ENCODE data around the gene MAPK1IP1L.
A peak's percentile ranks its signal among the peaks of the same experiment; 100 is the strongest.

Gene MAPK1IP1L

DNA sequence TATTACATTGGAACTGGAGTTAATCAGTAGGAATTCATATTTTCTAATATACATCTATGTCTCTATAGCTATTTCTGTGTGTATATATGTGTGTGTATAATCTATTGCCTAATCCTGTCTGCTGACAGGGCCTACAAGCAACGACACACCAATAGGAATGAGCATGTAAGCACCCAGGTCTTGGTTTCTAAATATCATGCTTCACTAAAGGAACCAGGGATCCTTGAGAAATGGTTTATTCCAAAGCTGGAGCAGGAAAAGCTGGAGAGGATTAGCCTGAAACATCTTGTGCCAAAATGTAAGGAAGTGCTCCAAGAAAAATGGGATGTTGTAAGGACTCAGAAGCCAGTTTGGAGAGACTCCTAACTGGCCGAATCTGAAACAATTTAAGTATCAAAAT, 48.3 kb downstream of the MAPK1IP1L start:
- Mint-ChIP-seq H3K4me3 (no peak overlapping the region), H3K4me1 (peaks cover 57% of the 10 kb centered on the region), H3K36me3 (no peaks in the 10 kb centered on the region), H3K27me3 (no peaks in the 10 kb centered on the region), H3K27ac (no peak overlapping the region), H3K9me3 (no peaks in the 10 kb centered on the region)
- ATAC-seq: no peak

GRCh38 chr14:55101698-55102097, 50.3 kb downstream of the MAPK1IP1L start:
- Mint-ChIP-seq H3K27me3 (no peaks in the 10 kb centered on the region), H3K27ac (peak overlapping the region; percentile 86), H3K4me3 (no peak overlapping the region), H3K36me3 (no peaks in the 10 kb centered on the region), H3K4me1 (peaks cover 57% of the 10 kb centered on the region), H3K9me3 (no peaks in the 10 kb centered on the region)
- ATAC-seq: no peak

GRCh38 chr14:55102141-55102621, 50.7 kb downstream of the MAPK1IP1L start:
- Mint-ChIP-seq H3K27me3 (no peaks in the 10 kb centered on the region), H3K27ac (peak overlapping the region; percentile 86), H3K9me3 (no peaks in the 10 kb centered on the region), H3K36me3 (no peaks in the 10 kb centered on the region), H3K4me1 (peaks cover 52% of the 10 kb centered on the region), H3K4me3 (no peak overlapping the region)
- peak; percentile 88 for ATAC-seq

- Mint-ChIP-seq H3K4me3 (peak overlapping the region; percentile 39), H3K27ac (peak overlapping the region; percentile 86), H3K36me3 (no peaks in the 10 kb centered on the region), H3K4me1 (peaks cover 50% of the 10 kb centered on the region), H3K9me3 (no peaks in the 10 kb centered on the region), H3K27me3 (no peaks in the 10 kb centered on the region)
- peak; percentile 35 for ATAC-seq
Observed at GRCh38 chr14:55103005-55103640, 51.7 kb downstream of the MAPK1IP1L start.

DNA sequence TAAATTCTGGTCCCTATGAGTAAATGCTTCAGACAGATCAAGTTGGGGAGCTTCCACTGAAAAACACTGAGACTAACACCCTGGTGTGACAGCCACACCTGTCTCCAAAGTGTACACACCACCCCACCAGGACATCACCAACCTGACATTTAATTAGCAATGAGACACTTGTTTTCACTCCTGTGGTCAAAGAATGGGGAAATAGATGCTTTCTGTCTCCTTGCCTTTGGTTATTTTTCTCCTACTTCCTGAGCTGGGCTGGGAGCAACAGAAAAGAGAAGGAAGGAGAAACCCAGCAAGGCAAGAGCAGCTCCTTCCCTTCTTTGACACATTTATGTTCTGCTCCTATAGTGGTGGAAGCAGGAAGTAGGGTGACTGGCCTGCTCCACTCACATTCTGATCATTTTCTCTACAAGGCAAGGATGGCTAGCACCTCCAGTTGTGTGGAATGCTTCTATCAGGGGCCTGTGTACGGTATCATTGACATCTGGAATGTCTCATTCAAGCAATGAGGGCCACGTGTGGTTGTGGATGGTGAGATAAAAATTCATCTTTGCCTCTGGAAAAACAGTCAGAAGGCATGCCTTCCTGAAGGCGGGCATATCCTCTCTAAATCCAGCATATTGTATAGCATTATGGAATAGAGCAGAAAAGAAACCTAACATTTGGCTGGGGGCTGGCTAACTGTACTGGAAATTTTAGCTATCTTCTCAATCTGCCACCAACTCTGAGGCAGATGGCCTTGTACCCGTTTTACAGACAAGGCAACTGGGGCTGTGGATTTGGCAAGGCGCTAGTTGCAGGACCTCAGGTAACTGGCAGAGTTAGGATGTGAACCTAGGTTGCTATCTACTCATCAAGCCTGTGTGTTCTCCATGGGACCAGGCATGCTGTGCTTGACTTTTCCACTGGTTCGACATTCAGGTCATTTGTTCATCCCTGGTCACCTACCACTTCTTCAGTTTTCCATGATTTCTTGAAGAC, 52.8 kb downstream of the MAPK1IP1L start:
- Mint-ChIP-seq H3K27ac (peak overlapping the region; percentile 86), H3K4me3 (no peak overlapping the region), H3K36me3 (no peaks in the 10 kb centered on the region), H3K9me3 (no peaks in the 10 kb centered on the region), H3K4me1 (peaks cover 44% of the 10 kb centered on the region), H3K27me3 (no peaks in the 10 kb centered on the region)
- ATAC-seq: no peak

DNA sequence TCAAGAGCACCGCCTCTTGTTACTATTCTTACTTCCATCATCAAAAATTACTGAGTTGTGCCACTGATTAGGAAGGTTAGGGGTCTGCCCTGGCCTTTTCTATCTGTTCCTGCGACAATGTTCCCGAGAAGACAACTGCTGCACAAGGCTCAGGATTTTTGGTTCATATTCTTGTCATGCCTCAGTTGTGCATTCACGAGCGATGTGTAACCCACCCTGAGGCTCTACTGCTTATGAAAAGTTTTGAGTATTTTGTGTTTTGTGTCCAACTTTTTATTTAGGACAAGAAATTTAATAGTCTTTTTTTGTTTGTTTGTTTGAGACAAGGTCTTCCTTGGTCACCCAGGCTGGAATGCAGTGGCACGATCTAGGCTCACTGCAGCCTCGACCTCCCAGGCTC, 54.5 kb downstream of the MAPK1IP1L start:
- no peaks in the 10 kb centered on the region for H3K9me3 Mint-ChIP-seq
- ATAC-seq: no peak
- H3K27ac Mint-ChIP-seq: no peak overlapping the region
- H3K4me3 Mint-ChIP-seq: no peak overlapping the region
- H3K27me3 Mint-ChIP-seq: no peaks in the 10 kb centered on the region
- H3K36me3 Mint-ChIP-seq: no peaks in the 10 kb centered on the region
- peaks cover 38% of the 10 kb centered on the region for H3K4me1 Mint-ChIP-seq

- Mint-ChIP-seq H3K27me3 (no peaks in the 10 kb centered on the region), H3K27ac (peak overlapping the region; percentile 78), H3K36me3 (no peaks in the 10 kb centered on the region), H3K9me3 (no peaks in the 10 kb centered on the region), H3K4me3 (no peak overlapping the region), H3K4me1 (peaks cover 25% of the 10 kb centered on the region)
- ATAC-seq: peak; percentile 83
Observed at GRCh38 chr14:55107766-55108554, 56.5 kb downstream of the MAPK1IP1L start.

- Mint-ChIP-seq H3K27me3 (no peaks in the 10 kb centered on the region), H3K4me3 (no peak overlapping the region), H3K4me1 (peaks cover 17% of the 10 kb centered on the region), H3K36me3 (no peaks in the 10 kb centered on the region), H3K27ac (no peak overlapping the region), H3K9me3 (no peaks in the 10 kb centered on the region)
- no peak for ATAC-seq
Observed at GRCh38 chr14:55109836-55110235, 58.4 kb downstream of the MAPK1IP1L start.

- Mint-ChIP-seq H3K9me3 (no peaks in the 10 kb centered on the region), H3K4me3 (no peak overlapping the region), H3K27ac (no peak overlapping the region), H3K36me3 (no peaks in the 10 kb centered on the region), H3K27me3 (no peaks in the 10 kb centered on the region), H3K4me1 (peaks cover 17% of the 10 kb centered on the region)
- ATAC-seq: no peak
Observed at GRCh38 chr14:55111122-55111708, 59.8 kb downstream of the MAPK1IP1L start.

GRCh38 chr14:55114720-55115119, 63.3 kb downstream of the MAPK1IP1L start:
- H3K4me3 Mint-ChIP-seq: no peak overlapping the region
- no peaks in the 10 kb centered on the region for H3K9me3 Mint-ChIP-seq

DNA sequence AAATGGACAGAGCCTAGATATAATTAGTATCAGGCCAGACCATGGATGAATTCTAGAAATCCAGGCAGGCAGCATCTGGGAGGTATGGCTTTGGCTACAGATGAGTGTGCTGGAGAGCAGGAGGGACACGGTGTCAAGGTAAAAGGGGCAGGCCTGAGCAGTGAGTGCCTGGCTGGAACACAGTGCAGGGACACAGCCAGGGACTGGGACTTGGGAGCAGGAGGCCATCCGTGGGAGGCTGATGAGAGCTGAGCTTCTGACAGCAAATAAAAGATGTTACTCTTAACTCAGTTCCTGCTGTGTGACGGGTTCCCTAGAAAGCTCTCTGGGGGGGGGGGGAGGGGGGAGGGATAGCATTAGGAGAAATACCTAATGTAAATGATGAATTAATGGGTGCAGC, 64.0 kb downstream of the MAPK1IP1L start:
- no peaks in the 10 kb centered on the region for H3K27me3 Mint-ChIP-seq
- no peak for ATAC-seq
- no peak overlapping the region for H3K27ac Mint-ChIP-seq
- no peaks in the 10 kb centered on the region for H3K9me3 Mint-ChIP-seq
- peaks cover 7% of the 10 kb centered on the region for H3K4me1 Mint-ChIP-seq
- no peaks in the 10 kb centered on the region for H3K36me3 Mint-ChIP-seq
- no peak overlapping the region for H3K4me3 Mint-ChIP-seq

More at GRCh38 chr14:55114720-55115119, 63.3 kb downstream of the MAPK1IP1L start:
- no peaks in the 10 kb centered on the region for H3K36me3 Mint-ChIP-seq
- H3K27me3 Mint-ChIP-seq: no peaks in the 10 kb centered on the region
- ATAC-seq: no peak
- H3K4me1 Mint-ChIP-seq: peaks cover 7% of the 10 kb centered on the region
- H3K27ac Mint-ChIP-seq: no peak overlapping the region

- Mint-ChIP-seq H3K4me1 (peaks cover 7% of the 10 kb centered on the region), H3K36me3 (no peaks in the 10 kb centered on the region), H3K9me3 (no peaks in the 10 kb centered on the region), H3K27me3 (no peaks in the 10 kb centered on the region), H3K27ac (no peak overlapping the region), H3K4me3 (no peak overlapping the region)
- ATAC-seq: no peak
Observed at GRCh38 chr14:55115861-55116245, 64.4 kb downstream of the MAPK1IP1L start.

- H3K27me3 Mint-ChIP-seq: no peaks in the 10 kb centered on the region
- H3K9me3 Mint-ChIP-seq: no peaks in the 10 kb centered on the region
- H3K27ac Mint-ChIP-seq: no peak overlapping the region
- no peak for ATAC-seq
- no peaks in the 10 kb centered on the region for H3K36me3 Mint-ChIP-seq
- no peak overlapping the region for H3K4me3 Mint-ChIP-seq
- peaks cover 7% of the 10 kb centered on the region for H3K4me1 Mint-ChIP-seq
Observed at GRCh38 chr14:55116246-55117030, 65.0 kb downstream of the MAPK1IP1L start.

- Mint-ChIP-seq H3K36me3 (no peaks in the 10 kb centered on the region), H3K4me1 (peaks cover 7% of the 10 kb centered on the region), H3K27me3 (no peaks in the 10 kb centered on the region), H3K9me3 (no peaks in the 10 kb centered on the region), H3K27ac (no peak overlapping the region), H3K4me3 (no peak overlapping the region)
- ATAC-seq: no peak
Observed at GRCh38 chr14:55117803-55118441, 66.5 kb downstream of the MAPK1IP1L start.
